GM21786 (cell line): ENCODE results near the gene SCN1B.
"Not testable (repeated sequence)": the region's sequence is repeated elsewhere in the genome, so short reads cannot be mapped to it uniquely, and the experiment has no call there.

Source experiments
- ATAC-seq: cut with Tn5 transposase; IDR thresholded peaks from one replicate; pipeline ENCODE4 v1.9.1; 2021; ENCODE audit not compliant: unreplicated experiment

SCN1B gene

GRCh38 chr19:35000647-35001501 lies 29.4 kb upstream of the SCN1B start:
- no peak for ATAC-seq

DNA sequence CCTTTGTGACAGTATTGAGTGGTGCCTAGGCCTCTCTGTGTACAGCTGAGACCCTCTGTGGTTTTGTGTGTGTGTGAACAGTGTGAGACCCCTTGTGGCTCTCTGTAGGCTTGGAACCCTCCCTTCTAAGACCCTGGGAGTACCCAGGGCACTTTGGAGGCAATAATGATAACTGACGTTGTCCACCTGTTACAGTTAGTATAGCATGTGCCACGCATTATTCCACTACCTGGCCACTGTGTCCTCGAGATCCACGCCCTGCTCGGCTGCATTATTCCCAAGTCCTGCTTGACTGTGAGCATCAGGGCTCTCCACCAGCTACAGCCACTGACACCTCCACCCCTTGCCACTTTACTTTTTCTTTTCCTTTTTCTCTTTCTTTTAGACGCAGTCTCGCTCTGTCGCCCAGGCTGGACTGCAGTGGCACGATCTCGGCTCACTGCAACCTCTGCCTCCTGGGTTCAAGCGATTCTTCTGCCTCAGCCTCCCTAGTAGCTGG lies 28.2 kb upstream of the SCN1B start:
- ATAC-seq: no peak

- no peak for ATAC-seq
Observed at GRCh38 chr19:35004517-35005255, 25.6 kb upstream of the SCN1B start.

- no peak for ATAC-seq
Observed at GRCh38 chr19:35005256-35005977, 24.9 kb upstream of the SCN1B start.

DNA sequence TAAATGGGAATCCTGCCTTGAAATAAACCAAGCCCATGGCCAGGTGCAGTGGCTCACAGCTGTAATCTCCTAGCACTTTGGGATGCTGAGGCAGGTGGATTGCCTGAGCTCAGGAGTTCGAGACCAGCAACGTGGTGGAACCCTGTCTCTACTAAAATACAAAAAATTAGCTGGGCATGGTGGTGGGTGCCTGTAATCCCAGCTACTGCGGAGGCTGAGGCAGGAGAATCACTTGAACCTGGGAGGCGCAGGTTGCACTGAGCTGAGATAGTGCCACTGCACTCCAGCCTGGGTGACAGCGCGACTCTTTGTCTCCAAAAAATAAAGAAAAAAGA lies 24.3 kb upstream of the SCN1B start:
- ATAC-seq: not testable (repeated sequence)

DNA sequence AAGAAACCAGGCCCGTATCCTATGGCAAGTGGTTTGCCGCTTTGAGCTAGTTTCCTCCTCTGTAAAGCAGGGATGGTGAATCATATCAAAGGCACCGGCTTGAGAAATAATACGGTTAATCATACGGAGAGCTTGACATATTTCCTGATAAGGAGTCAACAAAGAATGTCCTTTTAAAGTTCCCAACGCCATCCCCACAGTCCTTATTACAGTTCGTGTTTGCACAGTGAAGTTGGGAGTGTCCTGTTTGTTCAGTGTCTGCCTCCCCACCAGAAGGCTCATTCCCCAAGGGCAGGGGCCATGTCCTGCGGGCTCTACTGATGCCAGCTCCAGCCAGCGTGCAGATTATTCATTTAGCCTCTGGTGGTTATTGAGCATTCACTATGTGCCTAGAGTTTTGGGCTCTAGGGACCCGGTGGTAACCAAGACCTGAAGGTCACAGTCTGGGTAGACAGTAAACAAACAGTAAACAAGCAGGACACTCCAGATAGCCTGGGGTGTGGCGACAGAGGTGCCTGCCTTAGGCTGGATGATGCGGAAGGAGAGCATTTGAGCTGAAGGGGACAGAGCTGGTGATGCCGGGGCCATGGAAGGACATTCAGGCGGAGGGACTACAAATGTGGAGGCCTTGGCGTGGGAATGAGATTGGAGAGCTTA lies 23.8 kb upstream of the SCN1B start:
- ATAC-seq: no peak

DNA sequence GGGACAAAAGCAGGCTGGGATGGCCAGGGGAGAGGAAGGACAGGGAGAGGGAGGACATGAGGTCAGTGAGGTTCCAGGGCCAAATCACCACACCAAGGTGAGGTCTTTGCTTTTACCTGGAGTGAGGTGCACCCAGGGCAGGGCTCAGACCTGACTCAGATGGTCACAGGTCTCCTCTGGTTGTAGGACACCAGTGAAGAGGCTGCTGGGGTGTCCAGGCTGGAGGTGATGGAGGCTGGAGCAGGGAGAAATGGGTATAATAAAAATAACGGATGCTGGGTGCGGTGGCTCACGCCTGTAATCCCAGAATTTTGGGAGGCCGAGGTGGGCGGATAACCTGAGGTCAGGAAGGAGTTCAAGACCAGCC lies 23.3 kb upstream of the SCN1B start:
- ATAC-seq: no peak

DNA sequence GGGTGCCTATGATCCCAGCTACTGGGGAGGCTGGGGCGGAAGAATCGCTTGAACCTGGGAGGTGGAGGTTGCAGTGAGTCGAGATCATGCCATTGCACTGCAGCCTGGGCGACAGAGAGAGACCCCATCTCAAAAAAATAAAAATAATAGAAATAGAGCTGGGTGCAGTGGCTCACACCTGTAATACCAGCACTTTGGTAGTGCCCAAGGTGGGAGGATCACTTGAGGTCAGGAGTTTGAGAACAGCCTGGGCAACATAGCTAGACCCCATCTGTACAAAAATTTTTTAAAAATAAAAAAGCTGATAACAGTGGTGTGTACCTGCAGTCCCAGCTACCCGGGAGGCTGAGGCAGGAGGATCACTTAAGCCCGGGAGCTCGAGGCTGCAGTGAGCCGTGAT lies 22.8 kb upstream of the SCN1B start:
- not testable (repeated sequence) for ATAC-seq

GRCh38 chr19:35008891-35009341 lies 21.4 kb upstream of the SCN1B start:
- ATAC-seq: no peak

DNA sequence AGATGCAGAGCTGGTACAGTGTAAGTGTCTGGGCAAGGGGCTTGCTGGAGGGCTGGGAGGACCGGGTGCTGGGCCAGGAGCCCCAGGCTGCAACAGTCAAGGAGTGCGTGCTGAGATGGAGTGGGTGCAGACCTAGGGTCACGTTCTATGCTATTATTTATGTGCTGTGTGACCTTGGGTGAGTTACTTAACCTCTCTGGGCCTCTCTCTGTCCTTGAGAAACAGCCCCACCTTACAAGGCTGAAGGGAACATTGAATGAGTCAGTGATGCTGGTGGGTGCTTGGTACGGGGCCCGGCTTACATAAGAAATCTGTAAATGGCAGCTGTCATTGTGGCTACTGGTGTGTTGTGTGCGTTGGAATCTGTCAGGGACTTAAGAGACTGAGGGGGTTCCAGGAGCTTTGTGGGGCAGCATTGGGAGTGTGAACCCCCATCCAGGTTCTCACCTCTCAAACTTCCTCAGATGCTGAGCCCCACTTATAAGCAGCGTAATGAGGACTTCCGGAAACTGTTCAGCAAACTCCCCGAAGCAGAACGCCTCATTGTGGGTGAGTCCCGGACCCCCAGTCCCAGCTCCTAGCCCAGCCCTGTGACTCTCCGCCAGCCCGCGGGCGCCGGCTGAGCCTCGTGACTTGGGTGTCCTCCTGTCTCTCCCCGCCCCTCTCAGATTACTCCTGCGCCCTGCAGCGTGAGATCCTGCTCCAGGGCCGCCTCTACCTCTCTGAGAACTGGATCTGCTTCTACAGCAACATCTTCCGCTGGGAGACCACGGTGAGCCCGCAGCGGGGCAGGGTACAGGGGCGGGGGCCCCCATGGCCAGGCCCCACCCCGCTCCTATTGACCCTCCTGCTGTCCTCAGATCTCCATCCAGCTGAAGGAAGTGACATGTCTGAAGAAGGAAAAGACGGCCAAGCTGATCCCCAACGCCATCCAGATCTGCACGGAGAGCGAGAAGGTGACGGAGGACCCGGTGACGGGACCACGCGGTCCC lies 20.6 kb upstream of the SCN1B start:
- no peak for ATAC-seq

DNA sequence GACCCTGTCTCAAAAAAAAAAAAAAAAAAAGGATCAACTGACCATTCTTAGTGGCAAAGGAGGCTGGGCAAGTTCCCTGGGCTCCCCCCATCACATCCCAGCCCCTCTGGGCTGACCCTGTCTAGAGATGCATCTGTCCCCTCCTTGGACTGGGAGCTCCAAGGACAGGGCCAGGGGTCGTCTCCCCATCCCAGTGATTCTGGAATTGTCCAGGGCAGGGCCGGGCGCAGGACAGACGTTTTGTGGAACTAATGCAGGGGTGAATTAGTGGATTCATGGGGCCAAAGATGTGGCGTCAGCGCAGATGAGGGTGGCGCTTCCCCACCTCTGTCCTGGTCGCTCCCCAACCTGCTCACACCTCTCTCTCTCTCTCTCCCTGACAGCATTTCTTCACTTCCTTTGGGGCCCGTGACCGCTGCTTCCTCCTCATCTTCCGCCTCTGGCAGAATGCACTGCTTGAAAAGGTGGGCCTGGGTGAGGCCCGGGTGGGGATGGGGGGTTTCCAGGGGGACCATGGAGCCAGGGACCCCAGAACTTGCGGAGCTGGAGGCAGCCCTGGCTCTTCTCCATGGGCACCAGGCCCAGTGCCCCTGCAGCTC lies 19.1 kb upstream of the SCN1B start:
- ATAC-seq: no peak

DNA sequence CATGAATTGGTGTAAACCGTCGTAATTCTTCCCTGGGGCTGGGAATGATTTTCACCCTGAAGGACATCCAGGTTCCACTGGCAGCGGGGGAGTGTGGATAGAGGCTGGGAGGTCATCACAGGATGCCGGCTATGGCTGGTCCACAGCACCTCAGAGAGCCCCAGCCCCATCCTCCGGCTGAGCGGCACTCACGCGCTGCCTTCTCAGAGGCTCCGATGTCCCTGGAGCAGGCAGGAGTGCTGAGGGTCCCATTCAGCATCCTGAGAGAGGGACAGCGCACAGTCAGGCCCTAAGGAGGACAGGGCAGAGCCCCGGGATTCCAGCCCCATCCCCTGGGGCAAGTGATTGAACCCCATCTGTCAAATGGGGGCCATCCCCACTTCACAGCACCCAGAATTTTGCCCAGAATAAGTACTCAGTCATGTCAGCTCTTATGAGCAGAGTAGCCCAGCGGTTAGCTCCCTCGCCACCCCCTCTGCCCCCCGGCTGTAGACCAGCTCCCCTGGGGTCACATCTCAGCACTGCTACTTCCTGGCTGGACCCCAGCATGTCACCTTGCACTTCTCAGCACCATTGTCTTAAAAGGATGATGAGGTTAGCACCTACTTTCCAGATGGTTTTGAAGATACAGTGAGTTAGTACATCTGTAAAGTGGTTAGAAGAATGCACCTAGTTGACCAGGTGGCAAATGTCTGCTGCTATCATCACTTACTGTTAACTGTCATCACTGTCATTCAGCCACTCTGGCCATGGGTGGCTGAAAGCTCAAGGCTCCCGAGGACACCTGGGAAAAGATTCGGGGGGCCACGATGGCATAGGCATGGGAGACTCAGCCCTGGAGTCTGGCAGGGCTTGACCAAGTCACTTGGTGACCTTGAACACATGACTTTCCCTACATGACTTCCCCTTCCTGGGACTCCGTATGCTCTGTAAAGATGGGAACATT lies 18.3 kb upstream of the SCN1B start:
- no peak for ATAC-seq

- ATAC-seq: no peak
Observed at GRCh38 chr19:35013041-35013819, 17.0 kb upstream of the SCN1B start.

DNA sequence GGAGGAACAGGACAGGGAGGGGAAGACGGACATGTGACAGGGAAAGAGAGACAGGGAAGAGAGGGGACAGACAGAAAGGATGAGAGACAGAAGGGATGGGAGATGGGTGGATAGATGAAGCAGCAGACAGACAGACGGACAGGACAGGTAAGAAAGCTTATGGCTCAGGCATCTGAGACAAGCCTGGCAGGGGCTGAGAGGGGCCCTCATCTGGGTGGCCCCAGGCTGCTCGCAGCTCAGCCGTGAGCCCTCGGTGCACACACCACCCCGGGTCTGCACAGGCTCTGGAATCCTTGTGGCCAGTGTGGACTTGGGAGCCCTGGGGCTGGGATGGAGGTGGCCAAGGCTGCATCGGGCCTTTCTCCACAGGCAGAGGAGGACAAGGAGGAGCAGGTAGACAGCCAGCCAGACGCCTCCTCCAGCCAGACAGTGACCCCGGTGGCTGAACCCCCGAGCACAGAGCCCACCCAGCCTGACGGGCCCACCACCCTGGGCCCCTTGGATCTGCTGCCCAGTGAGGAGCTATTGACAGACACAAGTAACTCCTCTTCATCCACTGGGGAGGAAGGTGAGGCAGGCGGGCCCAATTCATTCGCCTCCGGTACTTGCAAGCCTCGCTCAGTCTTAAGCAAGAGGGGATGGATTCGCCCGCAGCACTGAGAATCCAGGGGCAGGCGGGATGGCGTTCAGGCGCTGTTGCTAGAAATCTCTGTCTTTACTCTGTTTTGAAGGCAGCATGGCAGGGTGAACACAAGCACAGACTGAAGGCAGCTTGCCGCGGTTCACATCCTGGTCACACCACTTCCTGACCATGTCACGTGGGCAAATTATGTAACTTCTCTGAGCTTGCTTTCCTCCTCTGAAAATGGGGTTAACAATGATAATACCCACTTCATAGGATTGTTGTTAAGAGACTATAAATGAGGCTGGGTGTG lies 16.2 kb upstream of the SCN1B start:
- no peak for ATAC-seq

DNA sequence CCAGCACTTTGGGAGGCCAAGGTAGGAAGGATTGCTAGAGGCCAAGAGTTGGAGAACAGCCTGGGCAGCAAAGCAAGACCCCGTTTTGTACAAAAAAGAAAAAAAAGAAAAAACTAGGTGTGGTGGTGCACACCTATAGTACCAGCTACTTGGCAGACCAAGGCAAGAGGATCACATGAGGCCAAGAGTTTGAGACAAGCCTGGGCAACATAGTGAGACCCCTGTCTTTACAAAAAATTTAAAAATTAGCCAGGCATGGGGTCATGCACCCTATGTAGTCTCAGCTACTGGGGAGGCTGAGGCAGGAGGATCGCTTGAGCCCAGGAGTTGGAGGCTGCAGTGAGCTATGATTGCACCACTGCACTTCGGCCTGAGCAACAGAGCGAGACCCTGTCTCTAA lies 15.5 kb upstream of the SCN1B start:
- not testable (repeated sequence) for ATAC-seq

GRCh38 chr19:35015270-35015953 lies 14.9 kb upstream of the SCN1B start:
- no peak for ATAC-seq
